ENCODE measurements around the gene ICE2.

GRCh38 chr15:60373327-60373726, 105.6 kb downstream of the ICE2 start:
- no peak for TF ChIP-seq POLR2AphosphoS5 (IDR thresholded peaks at IDR 0.05; ENCODE audit: low read depth)
- TF ChIP-seq CTCF (conservative IDR thresholded peaks at IDR 0.05; ENCODE audit: low read depth in 2 of 2), result no peak

All from GM23338 (cell line).